ENCODE results near the gene TATDN2.
"Not testable (repeated sequence)": the region's sequence is repeated elsewhere in the genome, so short reads cannot be mapped to it uniquely, and the experiment has no call there.

TATDN2 gene

GRCh38 chr3:10235551-10235950 is 12.7 kb upstream of the TATDN2 start:
- DNase-seq, result no peak

GRCh38 chr3:10238345-10239183 is 9.7 kb upstream of the TATDN2 start:
- peak; percentile 31 for DNase-seq

GRCh38 chr3:10240799-10241198 is 7.5 kb upstream of the TATDN2 start:
- DNase-seq, result no peak

- DNase-seq, result peak; percentile 73
These were observed 5.8 kb upstream of the TATDN2 start for GRCh38 chr3:10242182-10243065.

GRCh38 chr3:10244009-10244408 is 4.2 kb upstream of the TATDN2 start:
- no peak for DNase-seq

GRCh38 chr3:10245081-10245712 is 3.1 kb upstream of the TATDN2 start:
- DNase-seq, result no peak

GRCh38 chr3:10247679-10248183 is 528 bp upstream of the TATDN2 start:
- DNase-seq, result no peak

- peak; percentile 39 for DNase-seq
These were observed 907 bp downstream of the TATDN2 start for GRCh38 chr3:10248984-10249748.

- DNase-seq, result no peak
These were observed 1.6 kb downstream of the TATDN2 start for GRCh38 chr3:10249833-10250232.

- DNase-seq, result no peak
These were observed 2.7 kb downstream of the TATDN2 start for GRCh38 chr3:10251006-10251405.

GRCh38 chr3:10253731-10254130 is 5.5 kb downstream of the TATDN2 start:
- DNase-seq, result no peak

GRCh38 chr3:10255835-10256234 is 7.6 kb downstream of the TATDN2 start:
- no peak for DNase-seq

- no peak for DNase-seq
These were observed 10.8 kb downstream of the TATDN2 start for GRCh38 chr3:10259036-10259435.

- no peak for DNase-seq
These were observed 11.5 kb downstream of the TATDN2 start for GRCh38 chr3:10259798-10260197.

GRCh38 chr3:10260211-10260701 is 12.0 kb downstream of the TATDN2 start:
- no peak for DNase-seq

GRCh38 chr3:10262027-10262426 is 13.8 kb downstream of the TATDN2 start:
- no peak for DNase-seq

GRCh38 chr3:10263646-10264363 is 15.5 kb downstream of the TATDN2 start:
- DNase-seq, result peak; percentile 71

- no peak for DNase-seq
These were observed 17.6 kb downstream of the TATDN2 start for GRCh38 chr3:10265833-10266232.

- DNase-seq, result not testable (repeated sequence)
These were observed 18.7 kb downstream of the TATDN2 start for GRCh38 chr3:10266936-10267335.

- DNase-seq, result no peak
These were observed 19.9 kb downstream of the TATDN2 start for GRCh38 chr3:10268116-10268515.

- no peak for DNase-seq
These were observed 20.7 kb downstream of the TATDN2 start for GRCh38 chr3:10268930-10269329.

GRCh38 chr3:10269443-10269842 is 21.2 kb downstream of the TATDN2 start:
- DNase-seq, result no peak

Measured in activated CD4-positive, alpha-beta T cell treated with anti-CD3 and anti-CD28 coated beads, Interleukin-2, amount 50 U/mL, for 1 hour (primary cell).